GM12872 (cell line): ENCODE results near the gene HNRNPH3.

Source experiments
- CTCF ChIP-seq: IDR thresholded peaks from 3 replicates; pipeline ENCODE4 v1.5.1; 2011; ENCODE audit warnings: low read depth, mild to moderate bottlenecking, low read length, moderate library complexity; ENCODE audit not compliant: insufficient read depth

The HNRNPH3 gene

GRCh38 chr10:68366600-68366999, 34.7 kb downstream of the HNRNPH3 start:
- TF ChIP-seq CTCF: no peak

GRCh38 chr10:68367121-68367520, 35.3 kb downstream of the HNRNPH3 start:
- TF ChIP-seq CTCF: no peak

GRCh38 chr10:68371604-68372003, 39.7 kb downstream of the HNRNPH3 start:
- no peak for TF ChIP-seq CTCF

GRCh38 chr10:68385740-68386139, 53.9 kb downstream of the HNRNPH3 start:
- no peak for TF ChIP-seq CTCF
